ENCODE results near the gene PTPRN2. TPM values are rescaled to one million over a fixed set of nuclear protein-coding genes. Genes with fewer than 3 reads are reported as not detected.

Gene PTPRN2
- total and polyA plus RNA-seq, 2 of the 8 experiments (the other 6 are each of a cell fraction or from before 2014, with no cell fraction given) = 2.6 to 4.5 TPM

GRCh38 chr7:157634401-157635147 is 953.0 kb downstream of the PTPRN2 start:
- H2BK20ac ChIP-seq (ENCODE audit: low read length) = no peak overlapping the region
- no peak overlapping the region for H2AK5ac ChIP-seq (ENCODE audit: low read depth, low read length)
- H3K27ac ChIP-seq (ENCODE audit: low read depth, low read length) = no peak overlapping the region
- H3K4me3 ChIP-seq (ENCODE audit: extremely low read depth in 1 of 4, insufficient read depth in 2 of 4, low read depth in 3 of 4, low read length in 4 of 4) = no peak overlapping the region
- H3K79me2 ChIP-seq (ENCODE audit: control insufficient read depth in 1 of 2, insufficient read depth in 2 of 2, low read length in 2 of 2) = no peaks in the 10 kb centered on the region
- no peaks in the 10 kb centered on the region for H4K20me1 ChIP-seq (replicated peaks in 1 of 2; ENCODE audit: control insufficient read depth in 1 of 2, insufficient read depth in 2 of 2, low read length in 2 of 2)
- 0 out of 7 replicates have a peak, but pooled peaks cover 0 to 2% (median 0%) of the 10 kb centered on the region in 4 experiments for H3K4me1 ChIP-seq (replicated peaks in 1 of 4; ENCODE audit: control insufficient read depth in 3 of 4, insufficient read depth in 4 of 4, low read length in 3 of 4)
- DNase-seq (ENCODE audit: low read depth in 1 of 2, low spot score in 2 of 2) = no peak
- H3K18ac ChIP-seq (ENCODE audit: extremely low read depth, low read length) = no peak overlapping the region
- H4K8ac ChIP-seq (ENCODE audit: extremely low read depth, insufficient read depth, low read length) = no peak overlapping the region
- H2BK5ac ChIP-seq (ENCODE audit: low read depth, low read length) = no peak overlapping the region
- ChIA-PET POLR2A (ENCODE audit: partially characterized antibody) (no interaction called here), CTCF (ENCODE audit: partially characterized antibody) (interaction anchor here (0.6 to 1.8 kb wide), 2 partner anchors 22 to 351 kb away, joined by 3 read pairs; no protein-coding TSS in a partner anchor)
- H3K4ac ChIP-seq (replicated peaks; ENCODE audit: insufficient read length, low read depth, low read length) = no peak overlapping the region
- H3K9ac ChIP-seq (replicated peaks in 1 of 4; ENCODE audit: extremely low read depth in 1 of 4, low read depth in 3 of 4, low read length in 3 of 4) = no peak overlapping the region
- H2BK12ac ChIP-seq (ENCODE audit: low read depth, low read length) = no peak overlapping the region
- no peaks in the 10 kb centered on the region for H3K36me3 ChIP-seq (ENCODE audit: control insufficient read depth in 2 of 4, insufficient read depth in 4 of 4, low read length in 3 of 4)
- H3K79me1 ChIP-seq (ENCODE audit: low read depth, low read length) = no peaks in the 10 kb centered on the region
- H3K4me2 ChIP-seq (ENCODE audit: insufficient read depth in 1 of 2, low read depth in 2 of 2, low read length in 2 of 2) = no peak overlapping the region
- H4K91ac ChIP-seq (replicated peaks; ENCODE audit: insufficient read length, low read length) = no peak overlapping the region
- no peak overlapping the region for H2BK120ac ChIP-seq (replicated peaks; ENCODE audit: low read depth, low read length)
- peaks cover 3 to 9% of the 10 kb centered on the region in 2 experiments; a peak in 2 of 4 replicates for H3K9me3 ChIP-seq (ENCODE audit: insufficient read depth in 2 of 2, low read depth in 1 of 2, low read length in 1 of 2)
- 91% methylated on average over 24 of the region's 24 CpGs; no CpG with 5 or more reads in 1 of the 2 experiments for WGBS, 2 experiments (ENCODE audit: extremely low coverage in 1 of 2, insufficient coverage in 1 of 2, insufficient read length in 1 of 2, insufficient replicate concordance in 2 of 2, low coverage in 1 of 2, low lambda C conversion rate in 2 of 2, missing lambda C conversion rate in 1 of 2)
- no peaks in the 10 kb centered on the region for H3K27me3 ChIP-seq (replicated peaks in 1 of 4; ENCODE audit: control insufficient read depth in 3 of 4, extremely low read depth in 1 of 4, insufficient read depth in 3 of 4, low read length in 3 of 4)
- no peaks in the 10 kb centered on the region for H3K23me2 ChIP-seq (ENCODE audit: low read depth, low read length)
- FAIRE-seq = no peak
- H3K14ac ChIP-seq (ENCODE audit: insufficient read length) = no peak overlapping the region
- no peak overlapping the region for H3K56ac ChIP-seq (replicated peaks; ENCODE audit: insufficient read length, low read depth, low read length)
- no peak overlapping the region for H2BK15ac ChIP-seq (ENCODE audit: low read length)
- no peak overlapping the region for H4K5ac ChIP-seq (ENCODE audit: insufficient read length, low read depth, low read length)
- H3K23ac ChIP-seq (ENCODE audit: insufficient read length) = no peak overlapping the region
- no peak overlapping the region for H2AFZ ChIP-seq (ENCODE audit: low read length)
- TF ChIP-seq ASH2L (IDR thresholded peaks at IDR 0.05; ENCODE audit: low read length) = no peak
- TF ChIP-seq TCF12 (IDR thresholded peaks at IDR 0.05; ENCODE audit: low read depth, low read length) = no peak
- no peak for TF ChIP-seq RAD21 (IDR thresholded peaks at IDR 0.05 in 1 of 2, conservative IDR thresholded peaks at IDR 0.05 in 1 of 2; ENCODE audit: low read depth in 2 of 2, low read length in 2 of 2)
- TF ChIP-seq EP300 (IDR thresholded peaks at IDR 0.05; ENCODE audit: borderline replicate concordance in 1 of 2, low read depth in 2 of 2, low read length in 2 of 2) = no peak
- TF ChIP-seq HDAC6 (IDR thresholded peaks at IDR 0.05; ENCODE audit: low read depth, low read length) = no peak
- TF ChIP-seq PHF8 (conservative IDR thresholded peaks at IDR 0.05; ENCODE audit: low read depth, low read length) = no peak
- TF ChIP-seq CTCF (IDR thresholded peaks at IDR 0.05; ENCODE audit: control extremely low read depth in 1 of 3, insufficient read depth in 1 of 3, low read depth in 1 of 3, low read length in 3 of 3) = no peak
- TF ChIP-seq KDM1A (IDR thresholded peaks at IDR 0.05; ENCODE audit: borderline replicate concordance, low read length) = no peak
- TF ChIP-seq SRF (IDR thresholded peaks at IDR 0.05; ENCODE audit: low read depth, low read length) = no peak
- TF ChIP-seq CHD2 (IDR thresholded peaks at IDR 0.05; ENCODE audit: low read length) = no peak

Measured in H1 (cell line).